DOHH2 (cell line): Measurements from ENCODE around the gene TNP1.

ENCODE experiments used
- H3F3A ChIP-seq: fragments of 200-600 bp; sonication (generic), shearing (Covaris generic); 2 replicates; pipeline ENCODE4 v1.6.0; 2016; ENCODE audit warnings: antibody characterized with exemption, mild to moderate bottlenecking; ENCODE audit not compliant: control insufficient read depth, insufficient read depth
- H3K27ac ChIP-seq: fragments of 200-600 bp; sonication (generic); 2 replicates; pipeline ENCODE4 v1.5.1; 2014; ENCODE audit warnings: low read depth, mild to moderate bottlenecking, low read length, moderate library complexity
- H3K27me3 ChIP-seq: fragments of 200-600 bp; sonication (generic); 2 replicates; pipeline ENCODE4 v1.6.1; 2014; ENCODE audit warnings: mild to moderate bottlenecking, low read length, mixed read lengths; ENCODE audit not compliant: control insufficient read depth
- H3K36me3 ChIP-seq: fragments of 200-600 bp; sonication (generic); 2 replicates; pipeline ENCODE4 v1.6.1; 2014; ENCODE audit warnings: mild to moderate bottlenecking, low read length, moderate library complexity, mixed read lengths; ENCODE audit not compliant: control insufficient read depth
- H3K4me1 ChIP-seq: fragments of 200-600 bp; sonication (generic); 2 replicates; pipeline ENCODE4 v1.6.1; 2014; ENCODE audit warnings: mild to moderate bottlenecking, low read length, mixed read lengths; ENCODE audit not compliant: control insufficient read depth
- H3K4me2 ChIP-seq: fragments of 200-600 bp; sonication (generic); 2 replicates; pipeline ENCODE4 v1.6.0; 2014; ENCODE audit warnings: mild to moderate bottlenecking, low read length, moderate library complexity
- H3K4me3 ChIP-seq: fragments of 200-600 bp; sonication (generic); 2 replicates; pipeline ENCODE4 v1.5.1; 2014; ENCODE audit warnings: mild to moderate bottlenecking, low read length, mixed read lengths
- H3K79me2 ChIP-seq: fragments of 200-600 bp; sonication (generic); 2 replicates; pipeline ENCODE4 v1.6.1; 2014; ENCODE audit warnings: mild to moderate bottlenecking, low read length, mixed read lengths; ENCODE audit not compliant: control insufficient read depth
- H3K9me2 ChIP-seq: fragments of 200-600 bp; sonication (generic); replicated peaks from 2 replicates; pipeline ENCODE4 v1.6.1; 2014; ENCODE audit warnings: mild to moderate bottlenecking, low read length, mixed read lengths; ENCODE audit not compliant: control insufficient read depth
- H3K9me3 ChIP-seq: fragments of 200-600 bp; sonication (generic); 2 replicates; pipeline ENCODE4 v1.6.1; 2014; ENCODE audit warnings: antibody characterized with exemption, low read length, mixed read lengths; ENCODE audit not compliant: control insufficient read depth, insufficient read depth
- H4K20me1 ChIP-seq: fragments of 200-600 bp; sonication (generic); 2 replicates; pipeline ENCODE4 v1.6.0; 2014; ENCODE audit warnings: low read depth, mild to moderate bottlenecking, antibody characterized with exemption, low read length, moderate library complexity; ENCODE audit not compliant: control insufficient read depth, insufficient read depth
- EZH2phosphoT487 ChIP-seq: fragments of 200-600 bp; sonication (generic); IDR thresholded peaks from 2 replicates; pipeline ENCODE4 v1.6.1; 2017; ENCODE audit warnings: borderline replicate concordance, mild to moderate bottlenecking, antibody characterized with exemption, low read length, moderate library complexity, mixed read lengths
- TF ChIP-seq, protein P1 (sequence below): fragments of 200-600 bp; sonication (generic); IDR thresholded peaks from one replicate; pipeline ENCODE4 v1.5.1; 2014; ENCODE audit warnings: antibody characterized with exemption, mild to moderate bottlenecking, low read depth, low read length; ENCODE audit not compliant: poor library complexity, severe bottlenecking

Gene TNP1

DNA sequence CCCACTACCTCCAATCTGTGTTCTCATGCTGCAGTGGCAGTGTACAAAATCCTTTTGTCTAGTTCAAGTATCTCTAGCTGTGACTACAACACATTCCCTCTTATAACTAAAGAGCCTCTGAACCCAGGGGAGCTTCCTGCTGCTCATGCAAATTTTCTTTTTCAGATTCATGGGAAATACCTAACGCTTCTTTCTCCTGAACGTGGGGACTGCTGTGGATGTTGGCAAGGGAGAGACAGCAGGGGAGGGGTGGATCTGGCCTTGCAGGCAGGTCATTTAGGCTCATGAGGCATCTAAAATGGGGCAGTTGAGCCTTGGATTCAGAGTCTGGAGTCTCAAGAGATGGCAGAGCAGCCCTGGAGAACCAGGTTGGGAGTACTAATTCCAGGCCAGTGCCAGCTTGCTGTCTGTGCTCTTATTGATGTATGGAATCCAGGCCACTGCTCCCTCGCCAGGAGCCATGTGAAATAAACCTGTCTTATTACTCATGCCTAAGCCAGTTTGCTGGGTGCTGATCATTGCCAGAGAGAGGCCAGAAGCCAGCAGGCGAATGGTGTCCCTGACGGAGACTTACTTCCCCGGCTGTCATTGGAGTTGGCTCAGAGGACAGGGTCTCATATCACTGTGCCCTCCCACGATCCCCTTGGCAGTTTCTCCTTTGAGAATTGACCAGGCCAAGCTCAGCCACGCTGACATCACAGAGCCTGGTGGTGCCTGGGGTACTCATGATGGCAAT lies 29.2 kb upstream of the TNP1 start:
- H3K4me1 ChIP-seq = no peaks in the 10 kb centered on the region
- no peaks in the 10 kb centered on the region for H3K79me2 ChIP-seq
- H3K27me3 ChIP-seq = no peaks in the 10 kb centered on the region
- H3F3A ChIP-seq = no peaks in the 10 kb centered on the region
- H3K27ac ChIP-seq = no peak overlapping the region
- H3K4me2 ChIP-seq = no peak overlapping the region
- no peaks in the 10 kb centered on the region for H3K9me3 ChIP-seq
- H3K9me2 ChIP-seq = no peaks in the 10 kb centered on the region
- no peaks in the 10 kb centered on the region for H3K36me3 ChIP-seq
- no peaks in the 10 kb centered on the region for H4K20me1 ChIP-seq
- TF ChIP-seq EZH2phosphoT487 = no peak
- TF ChIP-seq, protein P1, sequence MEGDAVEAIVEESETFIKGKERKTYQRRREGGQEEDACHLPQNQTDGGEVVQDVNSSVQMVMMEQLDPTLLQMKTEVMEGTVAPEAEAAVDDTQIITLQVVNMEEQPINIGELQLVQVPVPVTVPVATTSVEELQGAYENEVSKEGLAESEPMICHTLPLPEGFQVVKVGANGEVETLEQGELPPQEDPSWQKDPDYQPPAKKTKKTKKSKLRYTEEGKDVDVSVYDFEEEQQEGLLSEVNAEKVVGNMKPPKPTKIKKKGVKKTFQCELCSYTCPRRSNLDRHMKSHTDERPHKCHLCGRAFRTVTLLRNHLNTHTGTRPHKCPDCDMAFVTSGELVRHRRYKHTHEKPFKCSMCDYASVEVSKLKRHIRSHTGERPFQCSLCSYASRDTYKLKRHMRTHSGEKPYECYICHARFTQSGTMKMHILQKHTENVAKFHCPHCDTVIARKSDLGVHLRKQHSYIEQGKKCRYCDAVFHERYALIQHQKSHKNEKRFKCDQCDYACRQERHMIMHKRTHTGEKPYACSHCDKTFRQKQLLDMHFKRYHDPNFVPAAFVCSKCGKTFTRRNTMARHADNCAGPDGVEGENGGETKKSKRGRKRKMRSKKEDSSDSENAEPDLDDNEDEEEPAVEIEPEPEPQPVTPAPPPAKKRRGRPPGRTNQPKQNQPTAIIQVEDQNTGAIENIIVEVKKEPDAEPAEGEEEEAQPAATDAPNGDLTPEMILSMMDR = no peak
- no peak overlapping the region for H3K4me3 ChIP-seq

DNA sequence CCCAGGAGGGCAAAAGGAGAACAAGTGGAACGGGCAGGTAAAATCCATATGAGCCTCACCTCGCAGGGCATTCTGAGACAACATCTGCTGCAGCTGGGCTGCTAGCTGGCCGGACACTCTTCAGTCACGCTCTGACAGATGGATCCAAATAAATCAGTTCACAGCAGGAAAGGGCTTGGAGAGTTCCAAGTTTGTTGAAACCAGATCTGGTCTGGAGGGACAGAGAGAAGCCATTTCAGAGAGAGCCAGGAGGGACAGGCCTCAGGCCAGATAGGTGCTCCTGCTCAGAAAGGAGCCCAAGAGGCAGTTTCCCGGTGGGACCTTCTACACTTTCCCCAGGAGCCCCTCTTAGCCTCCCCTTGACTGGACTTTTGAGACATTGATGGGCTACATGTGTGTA lies 28.2 kb upstream of the TNP1 start:
- no peak for TF ChIP-seq EZH2phosphoT487
- TF ChIP-seq, protein P1 = no peak
- Histone ChIP-seq H3K27me3 (no peaks in the 10 kb centered on the region), H3K36me3 (no peaks in the 10 kb centered on the region), H3K4me1 (no peaks in the 10 kb centered on the region), H3K27ac (no peak overlapping the region), H3K9me2 (no peaks in the 10 kb centered on the region), H4K20me1 (no peaks in the 10 kb centered on the region), H3K79me2 (no peaks in the 10 kb centered on the region), H3K4me2 (no peak overlapping the region), H3F3A (no peaks in the 10 kb centered on the region), H3K4me3 (no peak overlapping the region), H3K9me3 (no peaks in the 10 kb centered on the region)

DNA sequence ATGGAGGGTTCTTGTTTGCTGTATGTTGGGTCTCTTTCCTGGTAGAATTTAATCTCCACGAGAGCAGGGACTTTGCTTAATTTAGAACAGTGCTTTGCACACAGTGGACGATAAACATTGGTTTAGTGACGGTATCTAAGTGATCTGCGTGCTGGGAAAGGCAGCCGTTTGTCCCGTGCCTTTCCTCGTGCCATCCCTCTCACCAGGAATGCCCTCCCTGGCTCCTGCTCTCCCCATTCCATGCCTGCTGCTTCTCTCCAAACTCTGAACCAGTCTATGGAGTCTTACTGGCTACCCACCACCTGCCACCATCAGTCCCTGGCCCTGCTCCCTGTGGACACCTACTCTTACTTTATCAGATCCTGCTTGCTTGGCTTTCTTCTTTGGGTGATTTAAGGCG lies 27.3 kb upstream of the TNP1 start:
- Histone ChIP-seq H3K79me2 (no peaks in the 10 kb centered on the region), H4K20me1 (no peaks in the 10 kb centered on the region), H3K4me3 (no peak overlapping the region), H3K9me3 (no peaks in the 10 kb centered on the region), H3K9me2 (no peaks in the 10 kb centered on the region), H3F3A (no peaks in the 10 kb centered on the region), H3K27ac (no peak overlapping the region), H3K27me3 (no peaks in the 10 kb centered on the region), H3K36me3 (no peaks in the 10 kb centered on the region), H3K4me1 (no peaks in the 10 kb centered on the region), H3K4me2 (no peak overlapping the region)
- no peak for TF ChIP-seq EZH2phosphoT487
- TF ChIP-seq, protein P1 = no peak
